ENCODE data around the gene GALK2. TPM values are rescaled to one million over a fixed set of nuclear protein-coding genes. Genes with fewer than 3 reads are reported as not detected.
A peak's percentile ranks its signal among the peaks of the same experiment; 100 is the strongest.

Gene GALK2
- polyA plus RNA-seq, 1 donor (not counting 4 experiments of a cell fraction or from before 2014, with no cell fraction given): 29.7 TPM

DNA sequence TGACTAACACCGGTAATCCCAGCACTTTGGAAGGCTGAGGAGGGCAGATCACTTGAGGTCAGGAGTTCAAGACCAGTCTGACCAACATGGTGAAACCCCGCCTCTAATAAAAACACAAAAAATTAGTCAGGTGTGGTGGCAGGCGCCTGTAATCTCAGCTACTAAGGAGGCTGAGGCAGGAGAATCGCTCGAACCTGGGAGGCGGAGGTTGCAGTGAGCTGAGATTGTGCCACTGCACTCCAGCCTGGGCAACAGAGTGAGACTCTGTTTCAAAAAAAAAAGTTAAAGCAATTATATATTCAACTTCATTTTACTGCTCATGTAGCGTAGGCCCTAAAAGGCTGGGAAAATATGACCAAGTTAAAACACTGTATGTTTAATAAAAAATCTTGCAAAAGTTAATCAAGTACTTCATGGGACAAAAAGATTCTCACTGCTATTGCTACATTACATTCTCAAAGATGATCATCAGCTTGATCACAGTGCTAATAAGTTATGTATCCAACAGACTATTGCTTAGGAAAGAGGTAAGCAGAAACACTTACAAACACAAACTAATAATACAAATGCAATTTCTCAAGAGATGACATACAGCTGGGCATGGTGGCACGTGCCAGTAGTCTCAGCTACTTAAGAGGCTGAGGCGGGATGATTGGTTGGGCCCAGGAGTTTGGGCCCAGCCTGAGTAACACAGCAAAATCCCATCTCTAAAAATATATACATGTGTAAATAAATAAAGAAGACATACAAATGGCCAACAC is 17.3 kb upstream of the GALK2 start:
- no peaks in the 10 kb centered on the region for H3K27me3 ChIP-seq (ENCODE audit: control insufficient read depth, extremely low read depth, insufficient read depth, low read length)
- H4K20me1 ChIP-seq (ENCODE audit: control insufficient read depth, extremely low read depth, insufficient read depth, low read length): peaks cover 12% of the 10 kb centered on the region
- no peaks in the 10 kb centered on the region for H3K9me3 ChIP-seq (ENCODE audit: control insufficient read depth, low read depth, low read length)
- no peak overlapping the region for H3K4me3 ChIP-seq (ENCODE audit: control insufficient read depth in 2 of 3, extremely low read depth in 1 of 3, insufficient read depth in 2 of 3, low read depth in 1 of 3, low read length in 3 of 3)
- FAIRE-seq (no peak), DNase-seq (ENCODE audit: low read depth, low spot score) (no peak)
- no peak overlapping the region for H3K4me2 ChIP-seq (ENCODE audit: control insufficient read depth, extremely low read depth, insufficient read depth, low read depth, low read length)
- H3K9ac ChIP-seq (ENCODE audit: control insufficient read depth, extremely low read depth, insufficient read depth, low read length): no peak overlapping the region
- no peak overlapping the region for H3K27ac ChIP-seq (ENCODE audit: control insufficient read depth, insufficient read depth, low read length)
- no peaks in the 10 kb centered on the region for H3K9me1 ChIP-seq (ENCODE audit: control insufficient read depth, extremely low read depth, insufficient read depth, low read length)
- dilution Hi-C loops (cut with MboI; ENCODE audit: extremely low pct_ligation_motif_present, low sequenced_read_pairs): no loop called here
- H3K4me1 ChIP-seq (ENCODE audit: control insufficient read depth, extremely low read depth, insufficient read depth, low read length): peaks cover 11% of the 10 kb centered on the region
- H3K79me2 ChIP-seq (ENCODE audit: control insufficient read depth, insufficient read depth, low read length): peaks cover 83% of the 10 kb centered on the region
- H2AFZ ChIP-seq (ENCODE audit: control insufficient read depth, low read length): no peak overlapping the region
- no peaks in the 10 kb centered on the region for H3K36me3 ChIP-seq (ENCODE audit: control insufficient read depth in 2 of 2, extremely low read depth in 1 of 2, insufficient read depth in 2 of 2, low read length in 2 of 2)
- no peak for TF ChIP-seq EZH2 (IDR thresholded peaks at IDR 0.05; ENCODE audit: low read length)
- TF ChIP-seq, protein P1, sequence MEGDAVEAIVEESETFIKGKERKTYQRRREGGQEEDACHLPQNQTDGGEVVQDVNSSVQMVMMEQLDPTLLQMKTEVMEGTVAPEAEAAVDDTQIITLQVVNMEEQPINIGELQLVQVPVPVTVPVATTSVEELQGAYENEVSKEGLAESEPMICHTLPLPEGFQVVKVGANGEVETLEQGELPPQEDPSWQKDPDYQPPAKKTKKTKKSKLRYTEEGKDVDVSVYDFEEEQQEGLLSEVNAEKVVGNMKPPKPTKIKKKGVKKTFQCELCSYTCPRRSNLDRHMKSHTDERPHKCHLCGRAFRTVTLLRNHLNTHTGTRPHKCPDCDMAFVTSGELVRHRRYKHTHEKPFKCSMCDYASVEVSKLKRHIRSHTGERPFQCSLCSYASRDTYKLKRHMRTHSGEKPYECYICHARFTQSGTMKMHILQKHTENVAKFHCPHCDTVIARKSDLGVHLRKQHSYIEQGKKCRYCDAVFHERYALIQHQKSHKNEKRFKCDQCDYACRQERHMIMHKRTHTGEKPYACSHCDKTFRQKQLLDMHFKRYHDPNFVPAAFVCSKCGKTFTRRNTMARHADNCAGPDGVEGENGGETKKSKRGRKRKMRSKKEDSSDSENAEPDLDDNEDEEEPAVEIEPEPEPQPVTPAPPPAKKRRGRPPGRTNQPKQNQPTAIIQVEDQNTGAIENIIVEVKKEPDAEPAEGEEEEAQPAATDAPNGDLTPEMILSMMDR (optimal IDR thresholded peaks at IDR 0.05 in 1 of 3, IDR thresholded peaks at IDR 0.05 in 1 of 3, conservative IDR thresholded peaks at IDR 0.05 in 1 of 3; ENCODE audit: extremely low read depth in 1 of 3, insufficient read depth in 2 of 3, low read length in 3 of 3): no peak

DNA sequence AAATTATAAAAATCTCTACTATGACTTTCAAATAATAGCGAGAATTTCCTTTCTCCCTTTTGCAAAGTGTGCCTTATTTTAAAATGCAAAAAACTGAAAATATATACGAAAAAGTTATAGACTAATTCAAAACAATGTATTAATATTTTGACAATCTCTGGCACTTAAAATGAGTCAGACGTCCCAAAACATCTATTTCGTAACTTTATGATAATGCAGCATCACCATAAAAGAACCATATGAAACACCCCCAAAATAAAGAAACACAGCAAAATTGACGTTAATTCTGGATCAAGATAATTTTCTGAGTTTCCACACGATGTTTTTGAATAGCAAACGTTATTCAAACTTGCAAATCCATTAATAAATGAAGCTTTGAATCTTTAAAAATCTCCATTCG is 15.7 kb upstream of the GALK2 start:
- Histone ChIP-seq H3K9me3 (ENCODE audit: control insufficient read depth, low read depth, low read length) (no peaks in the 10 kb centered on the region), H3K4me2 (ENCODE audit: control insufficient read depth, extremely low read depth, insufficient read depth, low read depth, low read length) (peak overlapping the region; percentile 80), H2AFZ (ENCODE audit: control insufficient read depth, low read length) (no peak overlapping the region), H3K36me3 (ENCODE audit: control insufficient read depth in 2 of 2, extremely low read depth in 1 of 2, insufficient read depth in 2 of 2, low read length in 2 of 2) (no peaks in the 10 kb centered on the region), H3K4me1 (ENCODE audit: control insufficient read depth, extremely low read depth, insufficient read depth, low read length) (peaks cover 11% of the 10 kb centered on the region), H3K79me2 (ENCODE audit: control insufficient read depth, insufficient read depth, low read length) (peaks cover 73% of the 10 kb centered on the region), H3K27ac (ENCODE audit: control insufficient read depth, insufficient read depth, low read length) (peak overlapping the region; percentile 98), H3K9me1 (ENCODE audit: control insufficient read depth, extremely low read depth, insufficient read depth, low read length) (no peaks in the 10 kb centered on the region), H4K20me1 (ENCODE audit: control insufficient read depth, extremely low read depth, insufficient read depth, low read length) (peaks cover 8% of the 10 kb centered on the region), H3K27me3 (ENCODE audit: control insufficient read depth, extremely low read depth, insufficient read depth, low read length) (no peaks in the 10 kb centered on the region), H3K9ac (ENCODE audit: control insufficient read depth, extremely low read depth, insufficient read depth, low read length) (peak overlapping the region; percentile 96), H3K4me3 (ENCODE audit: control insufficient read depth in 2 of 3, extremely low read depth in 1 of 3, insufficient read depth in 2 of 3, low read depth in 1 of 3, low read length in 3 of 3) (peak overlapping the region; percentile 86 to 96 (median 93))
- FAIRE-seq: no peak
- TF ChIP-seq, protein P1 (optimal IDR thresholded peaks at IDR 0.05 in 1 of 3, IDR thresholded peaks at IDR 0.05 in 1 of 3, conservative IDR thresholded peaks at IDR 0.05 in 1 of 3; ENCODE audit: extremely low read depth in 1 of 3, insufficient read depth in 2 of 3, low read length in 3 of 3): no peak
- TF ChIP-seq EZH2 (IDR thresholded peaks at IDR 0.05; ENCODE audit: low read length): no peak
- dilution Hi-C loops (cut with MboI; ENCODE audit: extremely low pct_ligation_motif_present, low sequenced_read_pairs): no loop called here
- DNase-seq (ENCODE audit: low read depth, low spot score): no peak

Data from keratinocyte (primary cell).